SIG-M5 treated with dmso at 0.1 percent for 504 hours (cell line): ENCODE results near the gene PDE3B.
"Not testable (repeated sequence)": the region's sequence is repeated elsewhere in the genome, so short reads cannot be mapped to it uniquely, and the experiment has no call there.

Experiments used
- DNase-seq: peaks from one replicate; lab custom pipeline; 2025; ENCODE audit not compliant: unreplicated experiment; lab: John Stamatoyannopoulos, UW

The PDE3B gene

DNA sequence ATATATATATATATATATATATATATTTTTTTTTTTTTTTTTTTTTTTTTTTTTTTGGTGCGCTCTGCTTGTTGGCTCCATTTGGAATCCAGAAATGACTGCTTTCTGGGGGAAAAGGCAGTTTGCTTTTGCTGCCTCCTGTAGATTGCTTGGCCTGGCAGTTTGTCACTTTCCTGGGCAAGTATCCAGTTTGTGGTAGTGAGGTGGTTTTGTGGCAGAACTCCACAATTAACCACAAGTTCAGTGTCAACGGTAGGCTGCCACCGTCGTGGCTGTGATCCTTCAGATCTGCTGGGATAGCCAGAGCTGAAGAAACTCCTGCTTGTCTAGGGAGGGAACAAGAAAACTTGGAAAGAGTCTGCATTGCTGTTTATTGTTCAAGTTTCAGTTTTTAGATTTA lies 5.0 kb upstream of the PDE3B start:
- peak; percentile 47 for DNase-seq

DNA sequence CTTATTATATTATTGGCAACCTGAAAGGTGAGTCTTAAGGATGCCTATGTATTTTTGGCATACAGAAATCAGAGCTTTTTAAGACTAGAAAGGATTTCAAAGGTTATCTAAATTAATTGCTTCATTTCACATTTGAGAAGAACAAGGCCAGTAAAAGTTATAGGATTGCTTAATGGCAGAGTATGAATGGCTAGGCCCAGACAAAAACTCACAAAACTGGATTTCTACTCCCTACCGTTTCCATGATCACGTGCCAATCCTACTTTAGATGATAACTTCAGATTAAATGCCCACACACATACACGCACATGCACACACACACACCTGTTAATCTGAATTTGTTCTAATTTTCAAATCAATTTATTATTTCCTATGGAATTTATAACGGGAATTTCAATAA lies 1.8 kb upstream of the PDE3B start:
- DNase-seq, result peak; percentile 31

DNA sequence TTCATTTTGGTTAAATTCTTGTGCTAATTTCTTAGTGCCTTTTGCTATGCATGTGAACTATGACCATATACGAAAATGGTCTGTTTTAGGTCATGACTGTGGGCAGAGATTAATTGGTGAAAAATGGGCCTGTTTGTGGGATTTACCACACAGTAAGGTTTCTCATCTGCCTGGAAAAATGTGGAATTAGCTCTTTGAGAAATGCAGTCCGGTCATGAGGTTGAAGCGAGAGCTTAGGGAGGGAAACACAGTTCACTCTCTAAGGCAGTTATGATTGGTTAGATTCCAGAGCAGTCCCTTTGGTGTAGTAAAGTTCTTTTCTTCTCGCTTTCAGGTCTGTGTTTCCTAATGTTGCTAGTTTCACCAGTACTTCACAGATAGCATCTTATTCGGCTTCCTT lies 1.2 kb upstream of the PDE3B start:
- DNase-seq, result no peak

DNA sequence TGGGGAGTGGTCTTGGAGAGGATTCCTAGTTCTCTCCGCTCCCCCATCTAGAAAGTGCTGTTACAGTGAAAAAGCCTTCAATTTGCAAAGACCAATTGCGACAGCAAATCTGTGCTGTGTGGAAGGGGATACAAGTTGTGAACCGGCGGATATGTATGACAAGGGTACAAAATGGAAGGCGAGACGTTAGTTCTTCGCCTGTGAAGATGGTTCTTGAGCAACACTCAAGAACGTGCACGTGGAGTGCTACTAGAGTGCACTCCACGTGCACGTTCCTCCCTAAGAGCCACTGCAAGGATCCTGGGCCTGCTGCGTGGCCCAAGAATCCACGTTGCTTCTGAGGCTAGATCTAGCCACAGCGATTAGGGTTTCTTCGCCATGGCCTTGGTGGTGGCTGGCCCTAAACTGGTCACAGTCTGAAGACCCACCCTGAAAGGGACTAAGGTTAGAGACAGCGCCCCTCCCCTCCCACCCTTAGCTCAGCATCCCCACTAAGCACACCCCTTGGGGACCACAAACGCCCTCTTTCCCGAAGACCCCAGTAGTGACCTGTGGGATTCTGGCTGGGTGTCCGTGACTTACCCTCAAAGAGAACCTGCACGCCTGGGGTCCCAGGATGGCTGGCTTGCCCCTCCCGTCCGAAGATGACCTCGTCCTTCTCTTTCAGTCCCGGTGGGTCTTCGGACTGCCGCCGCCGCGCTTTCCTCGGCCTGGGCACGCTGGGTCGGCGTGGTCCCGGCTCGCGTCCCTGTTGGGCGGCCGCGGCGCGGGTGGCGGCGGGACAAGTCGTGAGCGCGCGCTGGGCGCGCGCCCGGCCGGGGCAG lies 519 bp upstream of the PDE3B start:
- DNase-seq, result peak; percentile 20

DNA sequence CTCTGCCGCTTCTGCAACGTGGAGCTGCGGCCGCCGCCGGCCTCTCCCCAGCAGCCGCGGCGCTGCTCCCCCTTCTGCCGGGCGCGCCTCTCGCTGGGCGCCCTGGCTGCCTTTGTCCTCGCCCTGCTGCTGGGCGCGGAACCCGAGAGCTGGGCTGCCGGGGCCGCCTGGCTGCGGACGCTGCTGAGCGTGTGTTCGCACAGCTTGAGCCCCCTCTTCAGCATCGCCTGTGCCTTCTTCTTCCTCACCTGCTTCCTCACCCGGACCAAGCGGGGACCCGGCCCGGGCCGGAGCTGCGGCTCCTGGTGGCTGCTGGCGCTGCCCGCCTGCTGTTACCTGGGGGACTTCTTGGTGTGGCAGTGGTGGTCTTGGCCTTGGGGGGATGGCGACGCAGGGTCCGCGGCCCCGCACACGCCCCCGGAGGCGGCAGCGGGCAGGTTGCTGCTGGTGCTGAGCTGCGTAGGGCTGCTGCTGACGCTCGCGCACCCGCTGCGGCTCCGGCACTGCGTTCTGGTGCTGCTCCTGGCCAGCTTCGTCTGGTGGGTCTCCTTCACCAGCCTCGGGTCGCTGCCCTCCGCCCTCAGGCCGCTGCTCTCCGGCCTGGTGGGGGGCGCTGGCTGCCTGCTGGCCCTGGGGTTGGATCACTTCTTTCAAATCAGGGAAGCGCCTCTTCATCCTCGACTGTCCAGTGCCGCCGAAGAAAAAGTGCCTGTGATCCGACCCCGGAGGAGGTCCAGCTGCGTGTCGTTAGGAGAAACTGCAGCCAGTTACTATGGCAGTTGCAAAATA lies 816 bp downstream of the PDE3B start:
- peak; percentile 31 for DNase-seq

DNA sequence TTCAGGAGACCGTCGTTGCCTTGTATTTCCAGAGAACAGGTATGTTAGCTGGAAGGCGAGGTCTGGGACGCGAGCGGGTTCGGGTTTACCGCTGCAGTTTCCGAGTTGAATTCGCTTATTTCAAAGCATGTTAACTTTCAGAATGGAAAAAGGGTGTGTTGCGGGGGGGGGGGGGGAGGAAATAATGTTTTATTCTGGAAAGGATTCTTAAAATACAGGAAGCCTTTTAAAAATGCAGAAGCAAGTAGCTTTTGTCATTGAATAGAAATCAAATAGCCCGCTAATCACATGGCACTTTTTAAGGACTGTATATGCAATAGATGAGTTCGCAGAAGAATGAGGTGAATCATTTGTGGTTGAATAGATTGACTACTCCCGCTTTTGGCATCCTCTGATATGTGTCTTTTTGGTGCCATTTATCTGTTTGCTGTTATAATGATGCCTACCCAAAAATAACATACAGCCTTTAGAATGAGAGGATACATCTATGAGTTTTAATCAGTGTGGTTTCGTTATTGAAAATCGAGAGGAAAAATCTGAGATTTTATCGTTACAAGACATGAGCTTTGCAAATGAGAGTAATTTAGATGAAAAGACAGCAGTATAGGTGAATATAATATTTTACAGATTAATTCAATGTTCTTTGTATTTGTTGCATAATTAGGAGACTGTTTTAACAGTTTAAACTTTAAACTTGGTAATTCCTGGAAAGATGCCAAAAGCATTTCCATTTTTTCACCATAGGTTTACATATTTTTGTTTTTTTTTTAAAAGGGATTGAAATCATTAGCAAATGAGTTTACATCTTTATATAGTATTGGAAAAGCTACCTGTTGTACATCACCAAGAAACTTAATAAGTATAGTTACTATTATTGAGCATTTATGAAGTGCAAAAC lies 1.7 kb downstream of the PDE3B start:
- peak; percentile 57 for DNase-seq

DNA sequence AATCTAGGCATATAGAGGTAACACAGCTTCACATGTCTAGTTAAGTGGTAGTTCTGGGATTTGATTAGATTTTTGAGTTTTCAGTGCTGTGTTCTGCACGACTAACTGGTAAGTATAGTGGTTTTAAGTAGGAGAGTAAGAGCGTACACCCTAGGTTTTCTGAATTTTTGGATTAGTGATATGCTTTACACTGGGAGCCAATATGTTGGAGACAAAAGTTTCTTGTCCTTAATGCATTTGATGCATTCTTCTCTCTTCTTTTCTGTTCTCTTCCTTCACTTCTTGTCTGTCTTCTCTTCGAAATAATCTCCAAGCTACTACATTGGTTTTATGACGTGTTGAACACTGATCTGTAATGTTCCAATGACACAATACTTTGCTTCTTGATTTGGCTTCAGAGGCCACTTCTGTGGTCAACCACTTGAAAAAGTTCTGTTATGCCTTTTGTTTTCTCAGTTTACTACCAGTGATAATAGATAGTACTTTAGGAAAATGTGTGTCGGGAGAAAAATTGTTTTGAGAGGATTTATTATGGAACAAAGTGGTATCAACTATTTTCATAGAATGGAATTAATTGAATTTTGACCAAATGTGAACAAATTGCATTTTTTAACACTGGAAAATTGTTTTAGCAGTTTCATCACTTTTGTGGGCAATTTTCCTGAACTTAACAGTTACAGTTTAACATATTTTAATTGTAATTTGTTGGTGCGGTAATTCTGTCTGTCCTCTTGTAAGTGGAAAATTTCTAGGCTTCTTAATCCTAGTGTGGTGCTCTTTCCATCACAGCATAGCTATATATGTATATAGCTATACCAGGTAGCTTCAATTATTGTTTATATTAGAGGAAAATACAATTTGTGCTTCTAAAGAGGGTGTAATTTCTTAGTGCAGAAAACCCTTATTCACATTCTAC lies 2.6 kb downstream of the PDE3B start:
- DNase-seq, result peak; percentile 49

DNA sequence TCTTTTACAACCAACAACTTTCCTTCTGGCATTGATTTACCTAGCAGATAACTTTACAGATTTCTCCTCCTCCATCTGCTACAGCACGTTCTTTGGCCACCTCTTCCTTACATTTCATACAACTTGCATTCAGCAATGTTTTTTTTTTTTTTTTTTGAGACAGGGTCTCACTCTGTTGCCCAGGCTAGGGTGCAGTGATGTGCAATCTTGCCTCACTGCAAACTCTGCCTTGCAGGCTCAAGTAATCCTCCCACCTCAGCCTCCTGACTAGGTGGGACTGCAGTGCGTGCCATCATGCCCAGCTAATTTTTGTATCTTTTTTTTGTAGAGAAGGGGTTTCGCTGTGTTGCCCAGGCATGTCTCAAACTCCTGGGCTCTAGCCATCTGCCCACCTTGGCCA lies 6.5 kb downstream of the PDE3B start:
- DNase-seq, result no peak

DNA sequence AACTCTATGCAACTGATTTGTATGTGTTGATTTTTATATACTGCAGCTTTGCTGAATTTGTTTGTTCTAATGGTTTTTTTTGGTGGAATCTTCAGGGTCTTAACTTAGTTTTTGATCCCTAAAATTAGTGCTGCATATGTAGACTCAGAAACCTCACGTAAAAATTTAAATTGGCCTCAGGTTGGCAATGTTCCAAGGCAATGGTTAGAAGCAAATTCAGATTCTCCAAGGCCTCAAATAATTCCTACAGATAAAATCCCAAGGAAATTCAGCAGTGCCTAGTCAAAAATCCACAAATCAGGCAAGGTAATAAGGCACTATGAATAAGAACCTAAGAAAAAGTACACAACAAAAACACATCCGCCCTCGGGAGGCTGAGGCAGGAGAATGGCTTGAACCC lies 9.5 kb downstream of the PDE3B start:
- DNase-seq, result no peak

DNA sequence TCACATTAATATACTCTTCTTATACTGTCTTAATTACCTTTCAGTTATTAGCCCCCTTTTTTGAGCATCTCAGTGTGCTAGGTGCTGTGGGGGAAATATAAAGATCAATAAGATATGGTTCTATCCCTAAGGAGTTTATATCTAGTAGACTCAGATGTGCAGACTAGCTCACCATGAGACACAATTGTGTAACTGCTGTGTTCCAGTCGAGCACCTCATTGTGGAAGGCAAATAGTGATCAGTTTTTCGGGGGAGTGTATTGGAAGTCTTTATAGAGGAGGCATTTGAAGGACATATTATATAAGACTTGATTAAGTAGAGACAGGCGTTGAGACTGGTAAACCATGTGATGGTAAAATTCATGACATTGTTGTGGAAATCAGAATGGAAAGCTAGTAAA lies 11.8 kb downstream of the PDE3B start:
- DNase-seq, result no peak

DNA sequence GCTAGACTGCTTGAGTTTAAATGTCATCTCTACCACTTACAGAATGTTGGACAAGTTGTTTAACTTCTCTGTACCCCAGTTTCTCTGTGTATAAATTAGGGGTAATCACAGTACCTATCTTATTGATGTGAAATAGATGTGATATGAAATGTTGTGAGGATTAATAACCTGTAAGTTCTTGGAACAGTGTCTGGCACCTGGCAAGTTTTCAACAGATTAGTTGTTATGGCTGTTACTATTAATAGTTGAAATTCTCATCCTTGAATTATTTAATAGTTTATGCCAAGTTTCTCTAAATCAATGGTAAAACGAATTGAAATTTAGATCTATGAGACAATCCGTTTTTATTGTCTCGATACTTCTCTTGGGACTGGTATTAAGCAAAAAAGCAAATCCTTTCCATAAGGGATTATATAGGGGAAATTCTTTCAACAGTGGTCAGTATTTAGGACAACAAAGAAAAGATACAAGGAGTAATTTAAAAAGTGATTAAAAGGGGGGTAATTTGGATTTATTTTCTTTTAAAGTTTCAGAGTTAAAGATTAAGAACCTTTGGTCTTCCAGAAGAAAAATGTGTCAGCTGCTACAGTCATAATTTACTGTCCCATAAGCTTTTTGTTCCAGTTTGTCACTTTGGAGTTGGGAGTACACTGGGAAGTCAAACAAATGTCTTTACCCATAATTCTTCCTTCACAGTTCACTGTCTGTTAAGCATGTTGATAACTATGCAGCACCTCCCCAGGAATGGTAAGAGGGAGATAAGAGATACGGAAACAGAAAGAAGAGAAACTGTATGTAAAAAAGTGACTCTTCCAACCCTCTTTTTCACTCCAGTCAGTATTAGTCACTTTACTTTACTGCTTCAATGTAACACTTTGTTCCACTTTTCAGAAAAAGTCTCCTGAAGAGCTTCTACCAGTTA lies 13.2 kb downstream of the PDE3B start:
- no peak for DNase-seq

DNA sequence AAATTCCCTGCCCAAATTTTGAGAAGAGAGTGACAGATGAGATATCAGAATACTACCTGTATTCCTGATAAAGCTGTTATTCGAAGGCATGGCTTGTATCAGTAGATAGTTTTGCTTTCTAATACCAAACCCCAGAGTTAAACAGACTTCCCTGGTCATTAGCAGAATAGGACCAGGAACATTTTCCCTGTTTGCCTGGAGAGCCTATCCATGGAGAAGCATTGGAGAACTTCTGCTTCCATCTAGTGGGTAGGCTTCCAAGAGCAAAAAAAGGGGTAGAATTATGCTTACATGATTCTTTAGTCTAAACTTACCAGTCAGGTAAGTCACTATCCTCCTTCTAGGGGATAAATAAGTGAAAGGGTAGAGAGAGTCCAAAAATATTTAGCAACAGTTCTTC lies 14.2 kb downstream of the PDE3B start:
- DNase-seq, result no peak

DNA sequence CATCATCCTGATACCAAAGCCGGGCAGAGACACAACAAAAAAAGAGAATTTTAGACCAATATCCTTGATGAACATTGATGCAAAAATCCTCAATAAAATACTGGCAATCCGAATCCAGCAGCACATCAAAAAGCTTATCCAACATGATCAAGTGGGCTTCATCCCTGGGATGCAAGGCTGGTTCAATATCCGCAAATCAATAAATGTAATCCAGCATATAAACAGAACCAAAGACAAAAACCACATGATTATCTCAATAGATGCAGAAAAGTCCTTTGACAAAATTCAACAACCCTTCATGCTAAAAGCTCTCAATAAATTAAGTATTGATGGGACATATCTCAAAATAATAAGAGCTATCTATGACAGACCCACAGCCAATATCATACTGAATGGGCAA lies 21.3 kb downstream of the PDE3B start:
- DNase-seq, result not testable (repeated sequence)

DNA sequence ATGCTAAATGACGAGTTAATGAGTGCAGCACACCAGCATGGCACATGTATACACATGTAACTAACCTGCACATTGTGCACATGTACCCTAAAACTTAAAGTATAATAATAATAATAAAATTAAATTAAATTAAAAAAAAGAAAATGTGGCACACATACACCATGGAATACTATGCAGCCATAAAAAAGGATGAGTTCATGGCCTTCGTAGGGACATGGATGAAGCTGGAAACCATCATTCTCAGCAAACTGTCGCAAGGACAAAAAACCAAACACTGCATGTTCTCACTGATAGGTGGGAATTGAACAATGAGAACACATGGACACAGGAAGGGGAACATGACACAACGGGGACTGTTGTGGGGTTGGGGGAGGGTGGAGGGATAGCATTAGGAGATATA lies 23.7 kb downstream of the PDE3B start:
- DNase-seq, result not testable (repeated sequence)

DNA sequence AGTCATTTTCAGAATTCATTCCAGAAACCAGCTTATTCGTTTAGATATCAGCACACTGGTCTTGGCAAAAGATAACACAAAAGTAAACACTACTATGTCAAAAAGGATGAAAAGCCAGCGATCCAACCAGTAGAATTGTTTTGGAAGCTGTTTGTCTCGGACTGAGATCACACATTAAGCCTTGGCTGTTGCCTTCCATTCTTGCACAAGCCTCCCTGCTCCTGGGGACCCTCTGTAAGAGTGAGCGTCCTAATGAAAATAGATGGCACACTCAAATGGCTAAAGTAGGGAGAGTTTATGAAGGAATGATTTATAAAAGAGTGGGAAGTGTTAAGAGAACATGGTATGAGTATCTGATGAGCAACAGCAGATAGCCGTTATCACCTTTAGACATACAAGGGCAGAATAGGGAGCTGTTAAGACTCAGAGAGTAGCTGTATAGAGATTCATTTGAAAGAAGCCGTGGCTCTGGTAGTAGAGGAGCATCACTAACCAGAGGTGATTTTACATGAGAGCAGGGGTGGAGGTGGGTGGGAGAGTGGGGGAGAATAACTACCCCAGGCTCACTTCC lies 25.2 kb downstream of the PDE3B start:
- DNase-seq, result no peak

DNA sequence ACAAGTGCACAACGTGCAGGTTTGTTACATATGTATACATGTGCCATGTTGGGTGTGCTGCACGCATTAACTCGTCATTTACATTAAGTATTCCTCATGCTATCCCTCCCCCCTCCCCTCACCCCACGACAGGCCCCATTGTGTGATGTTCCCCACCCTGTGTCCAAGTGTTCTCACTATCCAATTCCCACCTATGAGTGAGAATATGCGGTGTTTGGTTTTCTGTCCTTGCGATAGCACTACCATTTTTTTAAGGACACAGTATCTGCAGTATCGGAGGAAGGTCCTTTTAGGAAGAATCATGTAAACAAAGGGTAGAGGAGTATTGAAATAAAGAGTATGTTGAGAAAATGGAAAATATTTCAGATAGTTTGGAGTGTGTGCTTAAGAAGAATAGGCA lies 25.9 kb downstream of the PDE3B start:
- no peak for DNase-seq

DNA sequence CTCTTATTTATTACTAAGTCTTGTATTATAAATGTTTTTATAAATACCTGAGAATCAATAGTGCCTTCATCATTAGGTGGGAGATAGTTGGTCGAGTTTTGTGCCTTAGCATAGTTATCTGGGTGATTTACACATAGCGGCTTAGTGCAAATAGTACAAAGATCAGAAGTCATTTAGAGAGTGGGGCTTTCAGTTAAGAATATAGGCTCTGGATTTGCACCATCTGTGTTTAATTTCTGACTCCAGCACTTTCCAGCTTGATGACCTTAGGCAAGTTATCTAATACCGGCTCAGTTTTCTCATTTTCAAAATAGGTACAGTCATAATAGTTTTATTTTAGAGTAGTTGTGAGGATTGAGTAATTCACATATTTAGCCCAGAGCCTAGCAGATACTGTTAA lies 26.4 kb downstream of the PDE3B start:
- DNase-seq, result no peak

DNA sequence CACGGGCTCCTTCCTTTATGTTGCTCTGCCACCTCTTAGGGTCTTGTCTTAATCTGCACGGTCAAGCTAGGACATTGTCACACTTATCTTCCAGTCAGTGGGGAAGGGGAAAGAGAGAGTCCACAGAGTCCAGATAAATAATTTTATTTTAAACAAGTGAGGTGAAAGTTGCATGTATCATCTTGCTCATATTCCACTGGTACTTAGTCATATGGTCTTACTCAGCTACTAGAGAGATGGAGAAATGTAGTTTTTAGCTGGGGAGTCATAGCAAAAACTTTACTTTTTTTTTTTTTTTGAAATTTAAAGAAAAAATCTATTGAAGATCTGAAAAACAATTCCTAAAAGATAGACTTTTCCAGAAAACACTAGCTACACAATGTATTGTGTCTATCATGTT lies 29.0 kb downstream of the PDE3B start:
- DNase-seq, result no peak

DNA sequence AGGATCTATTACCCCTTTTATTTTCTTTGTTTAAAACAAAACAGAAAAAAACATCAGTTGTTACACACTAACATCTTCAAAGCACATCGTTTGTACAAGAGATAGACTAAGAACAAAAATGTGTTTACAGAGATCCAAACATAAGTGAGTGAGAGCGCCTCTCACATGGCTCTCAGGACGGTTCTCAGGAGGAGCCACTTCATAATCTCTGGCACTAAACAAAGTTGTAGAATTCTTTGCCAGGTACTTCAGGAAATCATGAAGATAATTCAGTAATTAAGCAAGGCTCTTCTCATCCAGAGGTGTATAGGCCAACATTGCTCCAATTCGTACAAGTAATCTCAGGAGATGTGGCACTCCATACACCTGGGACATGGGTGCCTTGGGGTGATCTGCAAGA lies 29.8 kb downstream of the PDE3B start:
- no peak for DNase-seq
